Camera-type eye (tissue), 1 donor: ENCODE data around the gene BIN1. TPM values are rescaled to one million over a fixed set of nuclear protein-coding genes. Genes with fewer than 3 reads are reported as not detected.

Experiments used
- total RNA-seq: library from RNA; depleted of rRNA; stranded (reverse); fragments of >200 nt; gene quantifications from one replicate; pipeline ENCODE4 v1.2.3, GENCODE V29; 2014

The BIN1 gene
- total RNA-seq: 132 TPM

GRCh38 chr2:127106991-127107621 is at the start of gene BIN1:
Gene BIN1 (minus strand): TSS chr2:127107154. CDS start chr2:127106943, 211 bp downstream.

Other genes starting within 250 kb of the BIN1 start
- gene TEX51, start 208.3 kb downstream of the BIN1 start, total RNA-seq: not detected
- 4.6 TPM for gene CYP27C1, start 113.1 kb upstream of the BIN1 start, total RNA-seq
- 78.1 TPM for gene ERCC3, start 187.0 kb upstream of the BIN1 start, total RNA-seq